Measurements from ENCODE around the gene MKS1.

DNA sequence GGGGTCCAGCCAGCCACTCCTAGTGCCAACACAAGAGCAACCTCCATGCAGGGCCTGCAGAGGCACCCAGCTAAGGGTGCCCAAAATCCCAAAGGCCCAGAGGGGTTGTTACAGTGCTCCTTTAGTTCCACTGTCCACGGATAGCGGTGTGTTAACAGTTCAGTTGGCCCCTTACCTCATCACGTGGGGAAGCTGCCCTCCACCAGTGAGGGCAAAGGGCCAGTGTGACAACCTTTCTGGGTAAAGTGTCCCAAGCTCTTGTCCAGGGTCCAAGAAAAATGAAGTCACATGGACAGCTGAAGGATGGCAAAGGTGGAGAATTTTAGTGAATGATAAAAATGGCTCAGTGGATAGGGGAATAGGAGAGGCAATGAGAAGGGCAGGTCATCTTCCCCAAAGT lies 8.7 kb upstream of the MKS1 start:
- TF ChIP-seq CTCF (conservative IDR thresholded peaks at IDR 0.05; ENCODE audit: low read depth in 2 of 2) (no peak), EZH2 (IDR thresholded peaks at IDR 0.05; ENCODE audit: low read depth, unreplicated experiment) (no peak), ETS1 (IDR thresholded peaks at IDR 0.05) (no peak), REST (IDR thresholded peaks at IDR 0.05; ENCODE audit: unreplicated experiment) (no peak), CREB1 (CRISPR knock-in tag; IDR thresholded peaks at IDR 0.05; ENCODE audit: low read depth) (no peak), POLR2AphosphoS5 (IDR thresholded peaks at IDR 0.05; ENCODE audit: low read depth) (no peak), EZH2phosphoT487 (IDR thresholded peaks at IDR 0.05; ENCODE audit: unreplicated experiment) (no peak), ZNF331 (CRISPR knock-in tag; IDR thresholded peaks at IDR 0.05; ENCODE audit: low read depth) (no peak), ZNF114 (CRISPR knock-in tag; IDR thresholded peaks at IDR 0.05) (no peak)

Measured in GM23338 (cell line).